Measurements from ENCODE around the gene DIABLO.
"Not testable (repeated sequence)": the region's sequence is repeated elsewhere in the genome, so short reads cannot be mapped to it uniquely, and the experiment has no call there.

The DIABLO gene

GRCh38 chr12:122225683-122226365, at the start of gene DIABLO:
Gene DIABLO (minus strand): TSS chr12:122226052. CDS start chr12:122226014, 38 bp downstream.
- peaks cover 49% of the 10 kb centered on the region for H3K4me1 Mint-ChIP-seq (ENCODE audit: low read depth)
- peak within 1 kb of the TSS; percentile 79 for H3K27ac Mint-ChIP-seq
- no peaks in the 10 kb centered on the region for H3K27me3 Mint-ChIP-seq
- H3K9me3 Mint-ChIP-seq (ENCODE audit: low read depth), result no peaks in the 10 kb centered on the region
- peak within 1 kb of the TSS; percentile 88 for H3K4me3 Mint-ChIP-seq
- H3K36me3 Mint-ChIP-seq, result peaks cover 2% of the 10 kb centered on the region

DNA sequence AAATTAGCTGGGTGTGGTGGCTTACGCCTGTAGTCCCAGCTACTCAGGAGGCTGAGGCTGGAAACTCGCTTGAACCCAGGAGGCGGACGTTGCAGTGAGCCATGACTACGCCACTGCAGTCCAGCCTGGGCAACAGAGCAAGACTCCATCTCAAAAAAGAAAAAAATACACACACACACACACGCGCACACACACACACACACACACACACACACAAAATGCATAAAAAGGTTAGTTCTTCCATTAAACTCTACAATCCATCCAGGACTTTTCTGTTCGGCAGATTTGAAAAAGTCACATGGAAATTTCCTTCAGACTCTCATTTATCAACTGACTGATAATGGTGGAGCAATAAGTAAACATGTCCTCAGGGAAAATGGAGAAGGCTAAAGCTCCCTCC, 49.6 kb upstream of the DIABLO start:
- Mint-ChIP-seq H3K9me3 (ENCODE audit: low read depth) (no peaks in the 10 kb centered on the region), H3K27ac (no peak overlapping the region), H3K36me3 (peaks cover 4% of the 10 kb centered on the region), H3K27me3 (no peaks in the 10 kb centered on the region), H3K4me1 (ENCODE audit: low read depth) (no peaks in the 10 kb centered on the region), H3K4me3 (no peak overlapping the region)

GRCh38 chr12:122266230-122266901, 40.5 kb upstream of the DIABLO start, which contains the start of gene VPS33A:
Gene VPS33A (minus strand): TSS chr12:122266494. CDS start chr12:122266408, 86 bp downstream.
- H3K4me3 Mint-ChIP-seq, result peak within 1 kb of the TSS; percentile 94
- peaks cover 26% of the 10 kb centered on the region for H3K4me1 Mint-ChIP-seq (ENCODE audit: low read depth)
- H3K27me3 Mint-ChIP-seq, result no peaks in the 10 kb centered on the region
- H3K27ac Mint-ChIP-seq, result peak within 1 kb of the TSS; percentile 98
- no peaks in the 10 kb centered on the region for H3K9me3 Mint-ChIP-seq (ENCODE audit: low read depth)
- no peaks in the 10 kb centered on the region for H3K36me3 Mint-ChIP-seq

DNA sequence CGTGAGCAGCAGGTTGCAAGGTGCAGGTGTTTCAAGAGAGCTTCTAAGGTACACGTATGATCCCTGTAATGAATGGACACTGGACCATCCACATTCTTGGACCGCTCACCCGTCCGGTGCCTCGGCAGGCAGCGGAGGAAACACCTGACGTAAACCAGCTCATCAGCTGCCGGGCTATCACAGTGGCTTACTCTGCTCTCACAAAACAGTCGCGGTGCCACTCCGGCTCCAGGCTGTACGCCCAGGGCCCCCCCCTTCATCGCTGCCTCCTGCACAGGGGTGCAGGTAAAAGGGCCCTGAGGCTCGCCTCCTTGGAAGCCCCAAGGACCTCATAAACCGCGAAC, 40.0 kb upstream of the DIABLO start:
- H3K9me3 Mint-ChIP-seq (ENCODE audit: low read depth), result no peaks in the 10 kb centered on the region
- H3K36me3 Mint-ChIP-seq, result no peaks in the 10 kb centered on the region
- H3K27me3 Mint-ChIP-seq, result no peaks in the 10 kb centered on the region
- peaks cover 26% of the 10 kb centered on the region for H3K4me1 Mint-ChIP-seq (ENCODE audit: low read depth)
- H3K27ac Mint-ChIP-seq, result peak overlapping the region; percentile 98
- peak overlapping the region; percentile 94 for H3K4me3 Mint-ChIP-seq

DNA sequence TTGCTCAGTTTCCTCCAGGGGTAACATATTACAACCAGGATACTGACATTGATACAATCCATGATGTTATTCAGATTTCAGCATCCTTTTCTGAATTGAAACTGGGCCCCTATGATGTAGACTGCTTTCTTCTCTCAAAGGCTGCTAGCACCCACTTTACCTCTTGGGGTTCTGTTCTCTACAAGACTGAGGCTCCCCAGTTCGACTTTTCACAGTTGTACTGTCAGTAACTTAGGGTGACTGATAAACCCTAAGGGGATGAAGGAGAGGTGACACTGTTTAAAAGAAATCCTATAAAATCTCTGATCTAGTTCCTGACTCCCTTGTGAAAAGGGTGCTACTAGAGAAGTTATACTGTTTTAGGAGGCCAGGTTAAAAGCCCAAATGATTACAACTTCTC, 39.6 kb upstream of the DIABLO start:
- Mint-ChIP-seq H3K9me3 (ENCODE audit: low read depth) (no peaks in the 10 kb centered on the region), H3K4me1 (ENCODE audit: low read depth) (peaks cover 26% of the 10 kb centered on the region), H3K27ac (peak overlapping the region; percentile 98), H3K36me3 (no peaks in the 10 kb centered on the region), H3K27me3 (no peaks in the 10 kb centered on the region), H3K4me3 (peak overlapping the region; percentile 94)

DNA sequence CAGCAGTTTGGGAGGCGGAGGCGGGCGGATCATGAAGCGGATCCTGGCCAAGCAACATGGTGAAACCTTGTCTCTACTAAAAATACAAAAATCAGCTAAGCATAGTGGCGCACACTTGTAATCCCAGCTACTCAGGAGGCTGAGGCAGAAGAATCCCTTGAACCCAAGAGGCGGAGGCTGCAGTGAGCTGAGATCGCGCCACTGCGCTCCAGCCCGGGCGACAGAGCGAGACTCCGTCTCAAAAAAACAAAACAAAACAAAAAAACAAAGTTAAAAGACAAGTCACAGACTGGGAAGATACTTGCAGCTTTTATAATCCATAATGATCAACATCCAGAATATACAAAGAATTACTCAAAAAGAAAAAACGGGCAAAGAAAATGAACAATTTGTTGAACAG, 34.9 kb upstream of the DIABLO start:
- not testable (repeated sequence) for H3K27ac Mint-ChIP-seq; H3K4me3 Mint-ChIP-seq; H3K9me3 Mint-ChIP-seq (ENCODE audit: low read depth); H3K27me3 Mint-ChIP-seq; H3K36me3 Mint-ChIP-seq
- peaks cover 28% of the 10 kb centered on the region for H3K4me1 Mint-ChIP-seq (ENCODE audit: low read depth)

- not testable (repeated sequence) for H3K4me3 Mint-ChIP-seq; H3K27me3 Mint-ChIP-seq; H3K36me3 Mint-ChIP-seq; H3K9me3 Mint-ChIP-seq (ENCODE audit: low read depth); H3K27ac Mint-ChIP-seq
- peaks cover 18% of the 10 kb centered on the region for H3K4me1 Mint-ChIP-seq (ENCODE audit: low read depth)
Observed at GRCh38 chr12:122258939-122259338, 33.1 kb upstream of the DIABLO start.

GRCh38 chr12:122258462-122258861, 32.6 kb upstream of the DIABLO start:
- H3K36me3 Mint-ChIP-seq, result not testable (repeated sequence)

DNA sequence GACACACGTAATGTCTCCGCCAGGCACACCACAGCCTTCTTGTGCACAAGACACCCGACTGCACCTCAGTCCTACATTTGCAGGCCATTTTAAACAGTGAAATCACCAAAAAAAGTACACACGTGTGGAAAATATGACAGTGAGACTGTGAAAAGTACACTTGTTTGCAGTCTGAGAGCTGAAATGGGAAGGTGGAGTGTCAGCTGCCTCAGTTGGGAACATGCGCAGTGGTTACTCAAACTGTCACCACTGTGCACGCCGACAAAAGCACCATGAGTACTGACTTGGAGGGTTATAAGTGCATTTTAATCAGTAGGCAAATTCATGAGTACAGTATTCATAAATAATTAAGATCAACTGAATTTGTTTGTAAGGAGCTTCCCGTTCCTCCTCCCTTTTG, 24.7 kb upstream of the DIABLO start:
- peaks cover 11% of the 10 kb centered on the region for H3K36me3 Mint-ChIP-seq
- H3K4me3 Mint-ChIP-seq, result no peak overlapping the region

More at GRCh38 chr12:122258462-122258861, 32.6 kb upstream of the DIABLO start:
- H3K4me1 Mint-ChIP-seq (ENCODE audit: low read depth), result peaks cover 15% of the 10 kb centered on the region
- not testable (repeated sequence) for H3K9me3 Mint-ChIP-seq (ENCODE audit: low read depth); H3K4me3 Mint-ChIP-seq; H3K27me3 Mint-ChIP-seq; H3K27ac Mint-ChIP-seq

DNA sequence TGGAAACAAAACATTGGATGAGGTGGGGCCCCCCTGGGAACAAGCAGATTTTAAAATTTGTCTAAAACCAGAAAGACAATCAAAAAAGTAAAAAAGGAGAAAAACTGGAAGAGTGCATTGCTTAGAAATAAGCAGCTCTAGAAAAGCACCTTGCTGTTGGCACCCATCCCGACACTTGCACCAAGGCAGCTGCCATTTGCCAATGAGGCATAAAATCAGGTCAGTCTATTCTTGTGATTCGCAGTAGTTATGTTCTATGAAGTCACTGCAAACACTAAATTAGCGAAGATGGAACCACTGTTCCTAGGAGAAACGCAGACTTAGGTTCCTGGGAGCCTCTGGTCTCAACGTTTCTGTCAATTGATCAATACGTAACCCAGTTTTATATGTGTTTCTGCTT, 24.2 kb upstream of the DIABLO start:
- no peak overlapping the region for H3K27ac Mint-ChIP-seq

More for the DNA sequence above, 24.7 kb upstream of the DIABLO start:
- peaks cover 7% of the 10 kb centered on the region for H3K4me1 Mint-ChIP-seq (ENCODE audit: low read depth)
- no peak overlapping the region for H3K27ac Mint-ChIP-seq
- no peaks in the 10 kb centered on the region for H3K27me3 Mint-ChIP-seq
- H3K9me3 Mint-ChIP-seq (ENCODE audit: low read depth), result no peaks in the 10 kb centered on the region

DNA sequence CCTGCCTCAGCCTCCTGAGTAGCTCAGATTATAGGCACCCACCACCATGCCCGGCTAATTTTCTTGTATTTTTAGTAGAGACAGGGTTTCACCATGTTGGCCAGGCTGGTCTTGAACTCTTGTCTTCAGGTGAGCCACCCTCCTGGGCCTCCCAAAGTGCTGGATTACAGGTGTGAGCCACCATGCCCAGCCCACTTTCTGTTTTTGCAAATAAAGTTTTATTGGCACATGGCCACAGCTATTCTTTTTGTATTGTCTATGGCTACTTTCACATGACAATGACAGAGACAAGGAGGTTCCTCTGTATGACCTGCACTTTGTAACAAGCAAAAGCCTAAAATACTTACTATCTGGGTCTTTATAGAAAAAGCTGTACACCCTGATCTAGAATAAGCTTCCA, 19.7 kb upstream of the DIABLO start:
- peaks cover 21% of the 10 kb centered on the region for H3K4me1 Mint-ChIP-seq (ENCODE audit: low read depth)
- no peak overlapping the region for H3K4me3 Mint-ChIP-seq
- peak overlapping the region; percentile 34 for H3K27ac Mint-ChIP-seq
- H3K36me3 Mint-ChIP-seq, result peaks cover 12% of the 10 kb centered on the region
- no peaks in the 10 kb centered on the region for H3K9me3 Mint-ChIP-seq (ENCODE audit: low read depth)
- H3K27me3 Mint-ChIP-seq, result no peaks in the 10 kb centered on the region

More for the DNA sequence above, 24.2 kb upstream of the DIABLO start:
- Mint-ChIP-seq H3K36me3 (peaks cover 11% of the 10 kb centered on the region), H3K4me3 (no peak overlapping the region), H3K9me3 (ENCODE audit: low read depth) (no peaks in the 10 kb centered on the region), H3K27me3 (no peaks in the 10 kb centered on the region), H3K4me1 (ENCODE audit: low read depth) (peaks cover 9% of the 10 kb centered on the region)

DNA sequence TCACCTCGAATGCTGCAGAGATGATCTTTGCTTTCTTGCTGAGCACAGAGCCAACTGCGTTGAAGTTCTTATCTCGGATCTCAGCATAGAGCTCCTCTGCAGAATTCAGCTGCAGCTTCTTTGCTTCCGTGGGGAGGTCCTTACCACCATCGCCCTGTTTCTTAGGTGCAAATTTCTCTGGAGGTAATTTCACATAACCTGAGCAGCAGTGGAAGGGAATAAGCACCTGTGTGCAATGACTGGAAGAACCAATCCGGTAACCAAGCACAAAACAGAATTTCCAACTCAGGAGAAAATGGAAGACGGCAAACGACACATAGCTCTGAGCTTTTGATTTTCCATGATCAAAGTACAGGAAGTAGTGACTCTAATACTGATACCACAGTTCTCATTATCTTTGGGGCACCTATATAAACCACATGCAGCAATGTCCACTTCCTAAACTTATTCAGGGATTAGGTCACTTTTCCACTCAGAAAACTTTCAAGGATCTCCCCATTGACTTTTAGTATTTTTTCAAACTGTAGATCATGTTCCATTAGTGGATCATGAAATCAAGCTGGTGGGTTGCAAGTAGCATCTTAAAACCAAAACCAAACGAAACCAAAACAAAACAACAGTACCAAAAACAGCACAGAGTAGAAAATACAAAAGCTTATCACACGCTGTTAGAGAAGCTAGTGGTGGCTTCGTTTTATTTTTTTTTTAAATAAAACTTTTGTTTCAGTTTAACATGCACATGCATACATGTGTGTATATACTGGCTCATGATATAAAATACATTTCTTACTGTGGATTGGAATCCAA, 18.9 kb upstream of the DIABLO start:
- Mint-ChIP-seq H3K27ac (peak overlapping the region; percentile 36), H3K36me3 (peaks cover 11% of the 10 kb centered on the region), H3K9me3 (ENCODE audit: low read depth) (no peaks in the 10 kb centered on the region), H3K4me3 (peak overlapping the region; percentile 76), H3K4me1 (ENCODE audit: low read depth) (peaks cover 21% of the 10 kb centered on the region), H3K27me3 (no peaks in the 10 kb centered on the region)

- Mint-ChIP-seq H3K36me3 (peaks cover 9% of the 10 kb centered on the region), H3K9me3 (ENCODE audit: low read depth) (no peaks in the 10 kb centered on the region), H3K27me3 (no peaks in the 10 kb centered on the region), H3K4me1 (ENCODE audit: low read depth) (peaks cover 21% of the 10 kb centered on the region), H3K4me3 (peak overlapping the region; percentile 76), H3K27ac (peak overlapping the region; percentile 77)
Observed at GRCh38 chr12:122243965-122244364, 18.1 kb upstream of the DIABLO start.

GRCh38 chr12:122238861-122239260, 13.0 kb upstream of the DIABLO start:
- Mint-ChIP-seq H3K4me3 (no peak overlapping the region), H3K27me3 (no peaks in the 10 kb centered on the region), H3K27ac (no peak overlapping the region), H3K36me3 (peaks cover 9% of the 10 kb centered on the region), H3K4me1 (ENCODE audit: low read depth) (peaks cover 2% of the 10 kb centered on the region), H3K9me3 (ENCODE audit: low read depth) (no peaks in the 10 kb centered on the region)

- peaks cover 10% of the 10 kb centered on the region for H3K36me3 Mint-ChIP-seq
- H3K27ac Mint-ChIP-seq, result no peak overlapping the region
- H3K4me3 Mint-ChIP-seq, result no peak overlapping the region
- H3K27me3 Mint-ChIP-seq, result no peaks in the 10 kb centered on the region
- no peaks in the 10 kb centered on the region for H3K4me1 Mint-ChIP-seq (ENCODE audit: low read depth)
- no peaks in the 10 kb centered on the region for H3K9me3 Mint-ChIP-seq (ENCODE audit: low read depth)
Observed at GRCh38 chr12:122235741-122236140, 9.9 kb upstream of the DIABLO start.

Data from activated naive CD8-positive, alpha-beta T cell (primary cell).